ENCODE measurements around the gene THG1L. TPM values are rescaled to one million over a fixed set of nuclear protein-coding genes. Genes with fewer than 3 reads are reported as not detected.

The THG1L gene
- total RNA-seq, 1 experiment from 2014 or later, result 12.9 TPM

DNA sequence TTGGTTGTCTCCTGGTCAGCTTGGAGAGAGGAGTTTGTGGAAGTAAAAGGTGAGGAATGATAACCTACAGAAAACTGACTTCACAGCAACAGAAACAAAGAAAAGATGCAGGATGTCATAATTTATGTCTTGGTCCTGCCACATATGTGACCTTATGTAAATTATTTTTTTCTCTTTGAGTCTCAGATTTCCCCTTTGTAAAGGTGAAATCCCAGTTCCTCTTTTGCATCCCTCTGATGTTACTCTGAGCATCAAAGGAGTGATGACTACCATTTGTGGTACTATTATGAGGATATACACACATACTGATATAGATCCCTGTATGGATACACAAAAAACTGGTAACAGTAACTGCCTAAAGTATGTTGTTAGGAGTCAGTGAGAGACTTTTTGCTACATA, 1.4 kb upstream of the THG1L start:
- Mint-ChIP-seq H3K4me1 (peaks cover 2 to 12% of the 10 kb centered on the region in 2 experiments), H3K27ac (no peak overlapping the region), H3K4me3 (no peak overlapping the region), H3K9me3 (peaks cover 5 to 8% of the 10 kb centered on the region in 2 experiments), H3K27me3 (ENCODE audit: low read depth) (no peaks in the 10 kb centered on the region; the same call in 1 of the 2 replicates), H3K36me3 (ENCODE audit: insufficient read depth in 1 of 3, low read depth in 3 of 3) (peaks cover 4 to 10% (median 4%) of the 10 kb centered on the region in 3 experiments; a peak in 6 of 7 replicates)
- Histone ChIP-seq H3K9ac (ENCODE audit: extremely low read depth, insufficient read length, low read length) (no peak overlapping the region), H3K23ac (ENCODE audit: insufficient read length, low read depth, low read length) (no peak overlapping the region), H4K91ac (ENCODE audit: insufficient read length, low read depth, low read length) (no peak overlapping the region), H3K27ac (ENCODE audit: insufficient read length, low read depth, low read length) (no peak overlapping the region), H2BK5ac (ENCODE audit: insufficient read length, low read length) (no peak overlapping the region), H3T11ph (ENCODE audit: low read length) (no peak overlapping the region), H3K18ac (ENCODE audit: insufficient read length, low read depth, low read length) (no peak overlapping the region), H3K9me3 (ENCODE audit: control insufficient read depth, low read depth, low read length) (no peaks in the 10 kb centered on the region), H2BK15ac (ENCODE audit: low read depth, low read length) (no peak overlapping the region), H3K4me1 (ENCODE audit: insufficient read depth, low read length) (no peaks in the 10 kb centered on the region), H3K27me3 (ENCODE audit: insufficient read depth, low read length) (no peaks in the 10 kb centered on the region), H2BK20ac (ENCODE audit: low read depth, low read length, poor library complexity, severe bottlenecking) (no peak overlapping the region), H2AK5ac (ENCODE audit: insufficient read length, low read length) (no peak overlapping the region), H3K4me2 (ENCODE audit: insufficient read depth, insufficient read length, low read length) (no peak overlapping the region), H3K79me1 (ENCODE audit: insufficient read depth, low read depth, low read length, poor library complexity, severe bottlenecking) (no peaks in the 10 kb centered on the region), H2BK12ac (ENCODE audit: insufficient read length, low read depth, low read length) (no peak overlapping the region), H3K23me2 (ENCODE audit: insufficient read length, low read depth, low read length, poor library complexity, severe bottlenecking) (no peaks in the 10 kb centered on the region), H4K5ac (ENCODE audit: insufficient read length, low read depth, low read length) (no peak overlapping the region), H3K4ac (ENCODE audit: low read depth, low read length) (no peak overlapping the region), H3K56ac (ENCODE audit: insufficient read length, low read depth, low read length) (no peak overlapping the region), H2BK120ac (ENCODE audit: low read depth, low read length, poor library complexity, severe bottlenecking) (no peak overlapping the region), H4K8ac (replicated peaks; ENCODE audit: insufficient read length, low read depth, low read length) (no peak overlapping the region), H3K79me2 (ENCODE audit: insufficient read depth, low read length) (no peaks in the 10 kb centered on the region; the same call in 1 of the 2 replicates), H2AFZ (ENCODE audit: low read length) (no peak overlapping the region), H3K14ac (ENCODE audit: insufficient read depth, low read length) (no peak overlapping the region), H4K20me1 (ENCODE audit: control insufficient read depth, insufficient read depth, insufficient read length) (no peaks in the 10 kb centered on the region)
- DNase-seq, result no peak
- no peak for TF ChIP-seq CTCF (conservative IDR thresholded peaks at IDR 0.05)
